Activated naive CD4-positive, alpha-beta T cell treated with anti-CD3 and anti-CD28 coated beads, Interleukin-2, amount 50 U/mL, for 16 hours (primary cell): ENCODE measurements around the gene PKP3.

Experiments
- DNase-seq: peaks from one replicate; pipeline ENCODE4 v3.0.0-alpha.2; 2020

Gene PKP3

DNA sequence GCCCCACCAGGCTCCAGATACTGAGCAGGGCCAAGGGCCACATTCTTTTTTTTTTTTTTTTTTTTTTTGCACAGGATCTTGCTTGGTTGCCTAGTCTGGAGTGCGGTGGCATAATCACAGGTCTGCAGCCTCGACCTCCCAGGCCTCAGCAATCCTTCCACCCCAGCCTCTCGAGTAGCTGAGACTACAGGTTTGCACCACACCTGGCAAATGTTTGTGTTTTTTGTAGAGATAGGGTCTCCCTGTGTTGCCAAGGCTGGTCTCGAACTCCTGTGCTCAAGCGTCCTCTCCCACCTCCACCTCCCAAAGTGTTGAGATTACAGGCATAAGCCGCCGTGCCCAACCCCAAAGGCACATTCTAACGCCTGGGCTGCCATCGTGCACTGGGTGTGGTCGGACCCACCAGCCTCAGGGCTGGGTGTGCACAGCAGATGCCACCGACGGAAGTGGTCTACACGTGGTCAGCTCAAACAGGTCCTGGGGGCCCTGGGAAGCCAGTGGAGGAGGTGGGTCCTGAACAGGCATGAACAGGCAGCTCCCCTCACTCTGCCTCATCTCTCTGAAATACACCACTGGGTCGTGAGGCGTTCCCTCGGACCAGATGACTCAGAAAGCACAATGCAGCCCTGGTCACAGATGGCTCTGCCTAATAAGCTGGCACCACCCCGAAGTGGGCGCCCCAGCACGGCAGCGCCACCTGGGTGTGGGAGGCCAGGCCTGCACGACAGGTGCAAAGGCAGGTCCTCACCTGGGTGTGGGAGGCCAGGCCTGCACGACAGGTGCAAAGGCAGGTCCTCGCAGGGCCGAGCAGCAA, 29.9 kb upstream of the PKP3 start:
- peak; percentile 53 for DNase-seq

DNA sequence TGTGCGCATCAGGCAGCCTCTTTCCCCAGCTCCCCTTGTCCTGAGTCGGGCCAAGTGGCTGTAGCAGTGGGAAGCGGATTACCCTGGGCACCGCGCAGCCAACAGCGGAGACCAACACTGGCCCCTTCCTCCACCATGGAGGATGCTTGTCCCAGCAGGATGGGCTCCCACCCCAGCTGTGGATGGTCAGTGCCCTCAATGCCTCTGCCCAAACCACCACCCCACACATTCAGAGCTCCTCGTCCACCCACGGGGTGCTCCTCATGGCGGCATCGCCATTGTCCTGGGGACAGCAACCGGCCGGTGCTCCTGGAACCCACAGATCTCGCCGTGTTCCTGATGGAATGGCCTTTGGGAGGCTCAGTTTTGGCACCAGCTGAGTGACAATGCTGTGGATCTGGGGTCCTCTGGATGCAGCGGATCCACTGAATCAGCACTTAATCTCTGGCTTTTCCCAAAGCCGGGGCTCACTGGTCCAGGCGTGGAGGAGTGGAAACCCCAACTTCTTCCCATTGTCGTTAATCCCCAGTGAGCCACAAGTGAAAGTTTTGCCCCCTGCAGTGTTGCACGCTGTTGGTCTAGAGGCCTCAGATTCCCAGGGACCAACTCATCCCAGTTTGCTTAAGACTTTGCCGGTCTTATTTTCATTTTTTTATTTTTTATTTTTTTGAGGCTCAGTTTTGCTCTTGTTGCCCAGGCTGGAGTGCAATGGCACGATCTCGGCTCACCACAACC, 28.9 kb upstream of the PKP3 start:
- DNase-seq, result no peak

DNA sequence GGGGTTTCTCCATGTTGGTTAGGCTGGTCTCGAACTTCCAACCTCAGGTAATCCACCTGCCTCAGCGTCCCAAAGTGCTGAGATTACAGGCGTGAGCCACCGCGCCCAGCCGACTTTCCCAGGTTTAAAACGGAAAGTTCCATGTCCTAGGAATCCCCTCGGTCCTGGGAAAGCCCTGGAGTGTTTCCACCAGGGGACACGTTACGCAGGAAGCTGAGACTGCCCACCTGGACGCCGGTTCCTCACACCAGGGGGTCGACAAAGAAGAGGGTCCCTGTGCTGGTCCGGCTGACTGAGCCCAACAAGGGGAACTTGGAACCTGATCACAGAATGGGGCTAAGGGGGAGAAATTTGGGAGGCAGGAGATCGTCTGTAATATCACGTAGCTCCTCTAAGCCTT, 28.2 kb upstream of the PKP3 start:
- no peak for DNase-seq

DNA sequence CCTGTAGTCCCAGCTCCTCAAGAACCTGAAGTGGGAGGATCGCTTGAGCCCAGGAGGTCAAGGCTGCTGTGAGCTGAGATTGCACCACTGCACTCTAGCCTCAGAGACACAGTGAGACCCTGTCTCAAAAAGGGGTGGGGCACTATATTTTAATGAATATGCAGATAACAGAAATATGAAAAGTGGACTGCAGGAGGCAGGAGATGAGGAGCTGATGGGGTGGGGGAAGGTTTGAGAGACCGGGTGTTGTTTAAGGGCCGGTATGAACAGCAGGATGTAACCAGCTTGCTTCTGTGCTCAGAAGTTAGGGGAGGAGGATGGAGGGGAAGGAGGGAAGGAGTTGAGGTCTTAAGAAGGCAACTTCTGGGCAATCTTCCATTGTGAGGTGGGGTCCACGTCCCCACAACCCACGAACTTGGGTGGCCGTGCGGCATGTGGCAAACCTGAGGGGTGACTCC, 26.0 kb upstream of the PKP3 start:
- no peak for DNase-seq

DNA sequence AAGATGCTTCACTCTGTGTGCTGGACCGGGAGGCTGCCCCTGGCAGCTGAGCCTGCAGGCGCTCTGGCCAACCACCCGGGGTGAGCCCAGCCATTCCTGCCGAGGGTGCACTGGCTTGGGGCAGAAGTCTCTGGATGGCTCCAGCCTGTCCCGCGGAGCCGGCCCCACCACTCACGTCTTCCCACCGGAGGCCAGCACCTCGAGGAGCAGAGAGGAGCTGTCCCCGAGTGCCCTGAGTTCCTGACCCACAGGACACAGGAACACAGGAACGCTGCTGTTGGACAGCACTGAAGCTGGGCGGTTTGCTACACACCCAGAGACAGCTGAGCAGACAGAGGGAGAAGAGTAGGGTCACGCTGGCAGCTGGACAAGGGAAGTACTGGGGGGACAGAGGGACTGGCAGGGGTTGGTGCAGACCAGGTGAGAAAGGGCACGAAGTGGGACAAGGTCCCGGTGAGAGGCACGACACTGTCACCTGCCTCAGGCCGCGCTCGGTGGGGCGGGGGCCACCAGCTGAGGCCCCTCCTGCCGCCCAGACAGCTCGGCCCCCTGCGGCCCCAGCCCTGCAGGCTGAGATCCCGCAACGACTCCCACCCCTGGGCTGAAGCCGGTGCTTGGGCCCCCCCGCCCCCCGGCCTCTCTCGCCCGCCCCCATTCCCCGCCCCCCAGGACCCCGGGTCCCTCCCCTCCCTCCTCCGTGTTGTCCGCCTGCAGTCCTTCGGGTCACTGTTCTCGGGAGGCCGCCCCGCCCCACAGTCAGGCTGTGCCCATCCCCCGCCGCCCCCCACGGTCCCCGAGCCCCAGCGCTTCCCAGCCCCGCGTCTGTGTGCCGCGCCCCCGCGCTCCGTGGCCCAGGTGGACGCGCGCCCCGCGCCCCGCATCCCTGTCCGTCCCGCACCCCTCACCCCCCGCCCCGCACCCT, 25.3 kb upstream of the PKP3 start:
- no peak for DNase-seq

DNA sequence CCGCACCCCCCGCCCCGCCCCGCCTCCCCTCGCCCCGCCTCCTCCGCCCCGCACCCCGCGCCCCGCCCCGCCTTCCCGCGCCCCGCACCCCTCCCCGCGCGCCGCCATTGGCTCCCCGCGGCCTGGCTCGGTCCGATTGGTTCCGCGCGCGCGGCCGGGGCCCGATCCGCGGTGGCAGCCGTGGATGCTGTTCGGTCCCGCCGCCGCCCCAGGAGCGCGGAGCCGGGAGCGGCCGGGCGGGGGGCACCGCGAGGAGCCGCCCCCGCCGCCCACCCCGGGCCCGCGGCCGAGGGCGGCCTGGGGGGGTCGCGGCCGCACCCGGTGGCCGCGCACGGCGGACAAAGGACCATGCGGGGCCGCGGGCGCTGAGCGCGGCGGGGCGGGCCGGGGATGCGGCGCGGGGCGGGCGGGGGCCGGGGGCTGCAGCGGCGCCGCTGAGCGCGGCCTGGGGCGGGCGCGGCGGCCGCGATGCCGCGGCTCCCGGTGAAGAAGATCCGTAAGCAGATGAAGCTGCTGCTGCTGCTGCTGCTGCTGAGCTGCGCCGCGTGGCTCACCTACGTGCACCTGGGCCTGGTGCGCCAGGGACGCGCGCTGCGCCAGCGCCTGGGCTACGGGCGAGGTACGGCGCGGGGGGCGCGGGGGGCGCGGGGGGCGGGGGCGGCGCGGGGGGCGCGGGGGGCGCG, 24.5 kb upstream of the PKP3 start, which contains the start of gene B4GALNT4:
B4GALNT4 (plus strand) TSS at position 164 of the 683 bp plus-strand sequence; CDS start at position 469, 305 bp downstream.
- DNase-seq, result peak; percentile 53

DNA sequence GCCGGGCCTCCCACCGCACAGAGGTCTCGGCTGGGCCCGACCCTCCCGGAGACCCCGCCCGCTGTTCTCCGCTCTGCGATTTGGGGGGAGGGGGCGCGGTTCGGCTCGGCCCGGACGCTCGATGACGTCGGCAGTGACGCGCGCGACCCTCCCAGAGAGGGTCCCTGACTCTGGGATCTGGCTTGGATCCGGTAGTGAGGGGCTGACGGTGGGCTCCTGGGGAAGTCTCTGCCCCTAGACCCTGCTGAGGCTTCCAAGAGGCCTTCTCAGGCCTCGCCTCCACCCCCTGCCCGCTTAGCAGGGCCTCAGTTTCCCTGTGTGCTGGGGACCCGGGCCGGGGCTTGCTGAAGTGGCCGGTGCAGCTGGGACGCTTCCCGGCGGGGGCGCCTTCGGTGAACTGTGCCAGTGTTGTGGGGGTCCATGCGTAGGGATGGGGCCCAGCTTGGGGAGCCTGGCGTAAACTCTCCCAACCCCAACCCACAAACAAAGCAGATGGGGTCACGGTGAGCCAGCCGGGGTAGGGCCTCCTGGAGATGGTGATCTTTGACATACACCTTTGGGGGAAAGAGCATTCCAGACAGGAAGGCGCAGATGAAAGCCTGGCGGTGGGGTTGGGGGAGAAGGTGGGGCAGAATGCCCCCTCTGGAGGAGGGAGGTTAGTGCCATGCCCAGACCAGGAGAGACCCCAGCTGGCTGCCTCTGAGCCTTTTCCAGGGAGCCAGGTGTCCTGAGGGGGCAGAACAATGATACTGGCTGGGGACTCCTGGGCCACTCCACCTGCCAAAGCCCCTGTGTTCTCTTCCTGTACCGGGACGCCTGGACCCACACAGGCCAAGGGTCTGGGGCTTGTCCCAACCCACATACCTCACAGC, 23.7 kb upstream of the PKP3 start:
- no peak for DNase-seq

DNA sequence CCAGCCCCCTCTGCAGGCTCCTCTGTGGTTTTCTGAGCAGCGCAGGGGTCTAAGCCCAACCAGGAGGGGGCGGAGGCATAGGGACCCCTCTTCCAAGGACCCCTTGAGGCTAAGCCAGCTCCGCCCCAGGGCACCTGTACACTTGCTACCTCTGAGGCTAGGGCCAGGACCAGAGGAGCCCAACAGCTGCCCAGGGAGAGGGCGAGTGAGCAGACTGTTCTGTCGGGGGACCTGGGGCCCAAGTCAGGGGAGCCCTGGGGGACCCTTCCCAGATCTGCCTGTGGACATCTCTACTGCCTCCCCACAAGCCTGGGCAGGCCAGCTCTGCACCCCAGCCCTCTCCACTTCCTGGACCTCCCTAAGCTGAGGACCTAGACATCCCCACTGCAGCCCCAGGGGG, 23.0 kb upstream of the PKP3 start:
- DNase-seq, result no peak

DNA sequence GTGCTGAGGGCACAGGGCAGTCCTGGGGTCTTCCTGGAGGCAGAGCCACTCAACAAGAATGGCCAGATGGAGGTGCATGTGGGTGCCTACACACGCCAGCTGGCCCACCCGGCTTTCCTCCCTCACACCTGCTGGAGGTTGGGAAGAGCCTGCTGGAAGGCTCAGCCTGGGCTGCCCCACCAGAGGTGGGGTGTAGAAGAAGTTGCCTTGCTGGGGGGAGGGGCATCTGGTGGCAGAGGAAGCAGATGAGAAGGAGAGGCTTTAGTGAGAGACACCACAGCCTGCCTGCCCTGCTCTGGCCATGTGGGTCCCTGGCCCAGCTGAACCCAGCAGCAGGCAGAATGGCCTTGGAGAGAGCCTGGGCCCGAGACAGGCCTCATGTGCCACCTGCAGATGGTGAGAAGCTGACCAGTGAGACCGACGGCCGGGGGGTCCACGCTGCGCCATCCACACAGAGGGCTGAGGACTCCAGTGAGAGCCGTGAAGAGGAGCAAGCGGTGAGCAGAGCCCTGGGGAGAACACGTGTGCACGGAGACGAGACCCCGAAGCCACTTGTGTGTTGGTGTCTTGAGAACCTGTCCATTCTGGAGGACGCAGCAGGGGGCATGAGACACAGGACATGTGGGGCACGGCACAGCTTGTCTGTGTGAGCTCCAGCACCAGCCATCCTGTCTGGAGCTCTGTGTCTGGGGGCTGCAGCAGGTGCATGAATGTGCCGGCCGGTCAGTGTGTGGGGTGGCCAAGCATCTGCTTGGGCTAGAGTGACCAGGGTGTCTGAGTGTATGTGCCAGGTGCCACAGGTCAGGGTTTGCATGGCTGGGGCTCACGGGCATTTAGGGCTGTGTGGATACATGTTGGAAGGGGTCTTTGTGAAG, 22.1 kb upstream of the PKP3 start:
- DNase-seq, result no peak

DNA sequence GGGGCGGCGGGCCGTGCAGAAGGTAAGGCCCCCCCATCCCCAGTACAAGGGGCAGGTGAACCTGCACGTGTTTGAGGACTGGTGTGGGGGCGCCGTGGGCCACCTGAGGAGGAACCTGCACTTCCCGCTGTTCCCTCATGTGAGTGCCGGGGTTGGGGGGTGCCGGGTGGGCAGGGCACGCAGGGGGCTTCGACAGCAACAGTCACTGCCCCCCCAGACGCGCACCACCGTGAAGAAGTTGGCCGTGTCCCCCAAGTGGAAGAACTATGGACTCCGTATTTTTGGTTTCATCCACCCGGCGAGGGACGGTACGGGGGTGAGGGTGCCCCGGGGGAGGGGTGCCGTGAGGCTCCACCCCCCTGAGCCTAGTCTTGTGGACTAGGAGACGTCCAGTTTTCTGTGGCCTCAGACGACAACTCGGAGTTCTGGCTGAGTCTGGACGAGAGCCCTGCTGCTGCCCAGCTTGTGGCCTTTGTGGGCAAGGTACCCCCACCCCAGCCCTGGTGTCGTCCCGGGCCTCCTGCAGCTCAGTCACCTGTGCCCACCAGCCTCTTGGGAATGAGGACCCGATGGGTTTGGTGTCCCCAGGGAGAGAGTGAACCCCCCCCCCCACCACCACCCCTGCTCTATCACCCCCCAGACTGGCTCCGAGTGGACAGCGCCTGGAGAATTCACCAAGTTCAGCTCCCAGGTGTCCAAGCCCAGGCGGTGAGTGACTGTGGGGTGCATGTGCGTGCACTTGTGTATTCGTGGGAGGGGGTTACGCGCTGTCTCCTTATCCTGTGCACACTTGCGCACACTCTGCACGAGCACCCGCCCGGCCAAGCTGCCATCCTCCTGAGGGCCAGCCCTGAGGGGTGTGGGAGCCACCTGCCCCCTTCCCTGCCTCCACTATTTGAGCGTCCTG, 20.9 kb upstream of the PKP3 start:
- DNase-seq, result no peak

DNA sequence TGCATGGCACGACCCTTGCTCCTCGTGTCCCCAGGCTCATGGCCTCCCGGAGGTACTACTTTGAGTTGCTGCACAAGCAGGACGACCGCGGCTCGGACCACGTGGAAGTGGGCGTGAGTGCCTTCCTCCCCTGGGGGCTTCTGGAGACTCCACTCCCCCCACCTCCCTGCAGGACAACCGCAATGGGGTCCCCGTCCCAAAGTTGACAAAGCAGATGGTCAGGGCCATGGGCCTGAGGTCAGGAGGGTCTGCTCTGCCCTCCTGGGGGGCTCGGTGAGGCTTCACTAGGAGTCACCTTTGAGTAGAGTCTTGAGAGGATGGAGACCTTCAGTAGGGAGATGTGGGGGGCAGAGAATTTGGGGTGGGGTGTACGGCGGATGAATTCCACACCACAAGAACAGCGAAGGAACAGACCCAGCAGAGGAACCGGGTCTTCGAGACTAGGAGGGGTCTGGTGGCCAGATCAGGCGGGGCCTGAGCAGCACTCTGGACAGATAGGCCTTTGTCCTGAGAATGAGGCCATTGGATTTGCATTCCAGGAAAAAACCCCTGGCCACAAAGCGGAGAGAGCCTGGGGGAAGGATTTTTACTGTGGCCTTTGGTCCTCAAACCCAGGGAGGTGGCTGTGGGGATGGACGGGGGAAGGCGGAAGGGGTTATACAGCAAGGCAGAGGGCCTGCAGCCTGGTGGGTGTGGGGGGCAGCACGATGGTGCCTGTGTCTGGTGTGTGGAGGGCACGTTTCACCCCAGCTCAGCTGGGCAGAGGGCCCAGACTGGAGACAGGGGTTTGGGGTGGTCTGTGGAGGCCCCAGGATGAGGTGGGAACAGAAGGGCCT, 20.1 kb upstream of the PKP3 start:
- no peak for DNase-seq

DNA sequence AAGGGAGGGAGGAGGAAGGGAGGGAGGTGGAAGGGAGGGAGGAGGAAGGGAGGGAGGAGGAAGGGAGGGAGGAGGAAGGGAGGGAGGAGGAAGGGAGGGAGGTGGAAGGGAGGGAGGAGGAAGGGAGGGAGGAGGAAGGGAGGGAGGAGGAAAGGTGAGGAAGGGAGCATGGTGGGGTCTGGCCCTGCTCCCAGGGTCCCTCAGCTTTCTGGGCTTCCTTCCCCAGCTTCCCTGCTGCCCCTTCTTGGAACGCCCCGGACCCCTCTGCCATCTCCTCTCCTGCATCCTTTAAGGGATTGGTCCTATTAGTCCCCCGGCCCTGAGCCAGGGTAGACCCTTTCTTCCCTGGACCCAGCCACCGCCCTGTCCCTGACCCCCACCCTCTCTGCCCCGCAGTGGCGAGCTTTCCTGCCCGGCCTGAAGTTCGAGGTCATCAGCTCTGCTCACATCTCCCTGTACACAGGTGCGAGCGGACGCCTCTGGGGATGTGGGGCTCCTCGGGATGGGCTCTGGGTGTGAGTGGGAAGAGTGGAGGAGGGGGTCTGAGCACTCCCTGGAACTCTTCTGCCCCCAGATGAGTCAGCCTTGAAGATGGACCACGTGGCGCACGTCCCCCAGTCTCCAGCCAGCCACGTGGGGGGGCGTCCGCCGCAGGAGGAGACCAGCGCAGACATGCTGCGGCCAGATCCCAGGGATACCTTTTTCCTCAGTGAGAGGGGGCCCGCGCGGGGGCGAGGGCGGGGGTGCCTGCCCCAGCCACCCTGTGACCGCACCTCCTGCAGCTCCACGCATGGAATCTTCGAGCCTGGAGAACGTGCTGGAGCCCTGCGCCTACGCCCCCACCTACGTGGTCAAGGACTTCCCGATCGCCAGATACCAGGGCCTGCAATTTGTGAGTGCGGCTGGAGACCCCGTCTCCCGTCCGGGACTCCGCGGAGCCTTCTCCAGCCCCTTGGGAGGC, 18.7 kb upstream of the PKP3 start:
- DNase-seq, result no peak

DNA sequence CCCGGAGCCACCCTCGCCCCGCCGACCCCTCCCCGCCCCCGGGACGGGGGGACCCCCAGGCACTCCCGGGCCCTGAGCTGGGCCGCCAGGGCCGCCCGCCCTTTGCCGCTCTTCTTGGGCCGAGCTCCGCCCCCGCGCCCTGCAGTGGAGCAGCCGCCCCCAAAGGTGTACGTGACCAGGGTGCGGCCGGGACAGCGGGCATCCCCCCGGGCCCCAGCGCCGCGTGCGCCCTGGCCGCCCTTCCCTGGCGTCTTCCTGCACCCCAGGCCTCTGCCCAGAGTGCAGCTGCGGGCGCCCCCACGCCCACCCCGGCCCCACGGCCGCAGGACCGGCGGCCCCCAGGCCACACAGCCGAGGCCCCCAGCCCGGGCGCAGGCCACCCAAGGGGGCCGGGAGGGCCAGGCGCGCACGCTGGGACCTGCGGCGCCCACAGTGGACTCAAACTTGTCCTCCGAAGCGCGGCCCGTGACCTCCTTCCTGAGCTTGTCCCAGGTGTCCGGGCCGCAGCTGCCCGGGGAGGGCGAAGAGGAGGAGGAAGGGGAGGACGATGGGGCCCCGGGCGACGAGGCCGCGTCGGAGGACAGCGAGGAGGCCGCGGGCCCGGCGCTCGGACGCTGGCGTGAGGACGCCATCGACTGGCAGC, 17.4 kb upstream of the PKP3 start:
- no peak for DNase-seq

DNA sequence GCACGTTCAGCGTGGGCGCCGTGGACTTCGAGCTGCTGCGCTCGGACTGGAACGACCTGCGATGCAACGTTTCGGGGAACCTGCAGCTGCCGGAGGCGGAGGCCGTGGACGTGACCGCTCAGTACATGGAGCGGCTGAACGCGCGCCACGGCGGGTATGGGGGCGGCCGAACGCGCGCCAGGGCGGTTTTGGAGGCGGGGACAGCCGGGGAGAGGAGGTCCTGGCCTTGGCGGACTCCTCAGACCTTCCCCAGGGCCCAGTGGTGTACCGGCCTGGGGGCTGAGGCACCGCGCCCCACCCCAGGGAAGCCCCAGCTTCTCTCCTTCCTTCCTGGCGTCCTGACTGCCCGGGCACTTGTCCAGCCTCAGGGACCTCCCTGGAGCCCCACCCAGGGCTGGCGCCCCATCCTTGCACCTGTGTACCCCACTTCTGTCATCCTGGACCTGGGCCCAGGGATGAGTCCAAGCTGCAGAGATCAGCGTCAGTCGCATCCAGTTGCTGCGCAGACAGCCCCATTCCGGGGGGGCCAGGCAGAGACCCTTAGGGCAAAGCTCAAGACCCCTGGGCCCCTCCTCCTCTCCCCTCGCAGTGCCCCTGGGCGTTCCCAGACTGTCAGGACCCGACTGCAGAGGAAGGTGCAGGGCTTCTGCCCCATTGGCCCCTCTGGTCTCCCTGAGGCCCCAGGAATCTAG, 16.7 kb upstream of the PKP3 start:
- DNase-seq, result no peak

DNA sequence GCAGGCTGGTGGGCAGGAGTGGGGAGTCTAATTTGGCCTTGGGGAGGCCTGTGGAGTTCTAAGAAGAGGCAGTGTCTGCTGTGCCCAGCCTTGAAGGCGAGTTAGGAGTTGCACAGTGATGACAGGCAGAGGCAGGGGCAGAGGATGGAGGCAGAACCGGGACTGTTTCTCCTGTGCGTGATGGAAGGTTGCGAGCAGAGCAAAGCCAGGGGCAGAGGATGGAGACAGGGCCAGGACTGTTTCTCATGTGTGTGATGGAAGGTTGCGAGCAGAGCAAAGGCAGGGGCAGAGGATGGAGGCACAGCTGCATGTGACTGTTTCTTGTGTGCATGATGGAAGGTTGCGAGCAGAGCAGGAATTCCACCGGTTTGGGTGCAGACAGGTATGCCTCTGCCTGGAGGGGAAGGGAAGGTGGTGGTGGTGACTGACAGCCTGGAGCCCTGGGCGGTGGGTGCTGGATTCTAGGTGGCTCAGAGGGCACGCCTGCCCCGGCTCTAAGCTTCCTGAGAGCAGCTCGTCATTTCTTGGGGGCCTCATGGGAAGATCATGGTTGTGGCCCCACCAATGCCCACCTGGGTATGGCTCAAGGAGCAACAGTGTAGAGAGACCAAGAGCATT, 16.0 kb upstream of the PKP3 start:
- DNase-seq, result no peak
